ENCODE results near the gene DHX57. TPM values are rescaled to one million over a fixed set of nuclear protein-coding genes. Genes with fewer than 3 reads are reported as not detected.

DHX57 gene
- total RNA-seq, 1 donor, result 25.0 TPM

GRCh38 chr2:38750011-38750890 lies 125.5 kb downstream of the DHX57 start:
- peak; percentile 24 for DNase-seq (ENCODE audit: low read depth)
- H3K4me3 ChIP-seq (ENCODE audit: low read depth, low read length), result peak overlapping the region; percentile 100
- TF ChIP-seq CTCF (IDR thresholded peaks at IDR 0.05; ENCODE audit: insufficient read depth, low read length), result peak; percentile 1

GRCh38 chr2:38748943-38749804 lies 126.6 kb downstream of the DHX57 start:
- DNase-seq (ENCODE audit: low read depth), result no peak
- TF ChIP-seq CTCF (IDR thresholded peaks at IDR 0.05; ENCODE audit: insufficient read depth, low read length), result no peak
- H3K4me3 ChIP-seq (ENCODE audit: low read depth, low read length), result peak overlapping the region; percentile 100

- no peak for DNase-seq (ENCODE audit: low read depth)
- TF ChIP-seq CTCF (IDR thresholded peaks at IDR 0.05; ENCODE audit: insufficient read depth, low read length), result no peak
- H3K4me3 ChIP-seq (ENCODE audit: low read depth, low read length), result no peak overlapping the region
Observed at GRCh38 chr2:38748391-38748790, 127.3 kb downstream of the DHX57 start.

- DNase-seq (ENCODE audit: low read depth), result no peak
- no peak for TF ChIP-seq CTCF (IDR thresholded peaks at IDR 0.05; ENCODE audit: insufficient read depth, low read length)
- no peak overlapping the region for H3K4me3 ChIP-seq (ENCODE audit: low read depth, low read length)
Observed at GRCh38 chr2:38747819-38748218, 127.9 kb downstream of the DHX57 start.

Small RNAs within 50 kb of the gene (small RNA-seq; reads per million reads assigned to genes)
- not detected for gene RNU6-851P

Other genes starting within 250 kb of the DHX57 start
- 27.7 and 35.2 TPM in 2 replicates for gene GALM, start 209.8 kb downstream of the DHX57 start, total RNA-seq (ENCODE audit: low replicate concordance)
- 92.1 and 126 TPM in 2 replicates for gene SRSF7, start 124.6 kb downstream of the DHX57 start, total RNA-seq (ENCODE audit: low replicate concordance)
- gene GEMIN6, start 97.7 kb downstream of the DHX57 start, total RNA-seq (ENCODE audit: low replicate concordance), result 5.7 and 8.4 TPM in 2 replicates
- gene MORN2, start within 50 bp of the DHX57 start, total RNA-seq (ENCODE audit: low replicate concordance), result 25.3 and 34.7 TPM in 2 replicates
- 0.25 and 0.54 TPM in 2 replicates for gene ARHGEF33, start 13.9 kb upstream of the DHX57 start, total RNA-seq (ENCODE audit: low replicate concordance)
- 27.9 and 36.1 TPM in 2 replicates for gene SOS1, start 245.1 kb upstream of the DHX57 start, total RNA-seq (ENCODE audit: low replicate concordance)